CD14-positive monocyte (primary cell): ENCODE data around the gene ITPKB. TPM values are rescaled to one million over a fixed set of nuclear protein-coding genes. Genes with fewer than 3 reads are reported as not detected.

ENCODE experiments used
- DNase-seq, 3 donors: peaks; one replicate each; pipeline ENCODE4 v3.0.0-alpha.2; 2011 to 2022
- H2AFZ ChIP-seq: 2 replicates; pipeline ENCODE4 v1.6.0; 2012; ENCODE audit warnings: mild to moderate bottlenecking, low read depth, low read length, inconsistent platforms; ENCODE audit not compliant: insufficient read depth, poor library complexity, severe bottlenecking
- H3K27ac ChIP-seq, 2 donors: 1 replicate in 1 of 2; 2 replicates in 1 of 2; pipeline ENCODE4 v1.5.1; 2012 to 2013; ENCODE audit warnings: low read length in 2 of 2, control low read depth in 1 of 2, inconsistent platforms in 1 of 2, low read depth in 1 of 2, mild to moderate bottlenecking in 1 of 2
- H3K27me3 ChIP-seq, 2 donors: one replicate each; pipeline versions ENCODE4 v1.6.0 to v1.6.1; 2011 to 2013; ENCODE audit warnings: low read length in 2 of 2; ENCODE audit not compliant: control insufficient read depth in 2 of 2, insufficient read depth in 2 of 2
- H3K36me3 ChIP-seq, 2 donors: replicated peaks in 1 of 2; 1 replicate in 1 of 2; 2 replicates in 1 of 2; pipeline versions ENCODE4 v1.5.1 to v1.6.1; 2012 to 2013; ENCODE audit warnings: low read length in 2 of 2, control low read depth in 1 of 2, inconsistent platforms in 1 of 2, mild to moderate bottlenecking in 1 of 2; ENCODE audit not compliant: insufficient read depth in 2 of 2, control insufficient read depth in 1 of 2
- H3K4me1 ChIP-seq, 2 donors: 1 replicate in 1 of 2; 2 replicates in 1 of 2; pipeline versions ENCODE4 v1.5.1 to v1.6.1; 2012 to 2013; ENCODE audit warnings: low read length in 2 of 2, control low read depth in 1 of 2, inconsistent platforms in 1 of 2, mild to moderate bottlenecking in 1 of 2, moderate library complexity in 1 of 2; ENCODE audit not compliant: insufficient read depth in 2 of 2, control insufficient read depth in 1 of 2
- H3K4me2 ChIP-seq: replicated peaks from 2 replicates; pipeline ENCODE3; 2012; ENCODE audit warnings: low read length, moderate library complexity, mild to moderate bottlenecking; ENCODE audit not compliant: poor library complexity, severe bottlenecking; ENCODE audit errors: extremely low read depth
- H3K4me3 ChIP-seq, 3 experiments: fragments of 200-600 bp in 1 of 3; sonication (generic) in 1 of 3; replicated peaks in 1 of 3; 1 replicate in 2 of 3; 2 replicates in 1 of 3; pipeline ENCODE4 v1.5.1; 2011 to 2013; ENCODE audit warnings: low read length in 3 of 3, mild to moderate bottlenecking in 3 of 3, control low read depth in 2 of 3, low read depth in 2 of 3, inconsistent platforms in 1 of 3, moderate library complexity in 1 of 3
- H3K79me2 ChIP-seq: 2 replicates; pipeline ENCODE4 v1.6.0; 2012; ENCODE audit warnings: mild to moderate bottlenecking, control low read depth, inconsistent platforms, low read length, moderate library complexity; ENCODE audit not compliant: insufficient read depth
- H3K9ac ChIP-seq: 2 replicates; pipeline ENCODE4 v1.6.0; 2017; ENCODE audit warnings: low read length, mild to moderate bottlenecking; ENCODE audit not compliant: insufficient read depth, poor library complexity, severe bottlenecking
- H3K9me3 ChIP-seq, 2 donors: replicated peaks in 1 of 2; 1 replicate in 1 of 2; 2 replicates in 1 of 2; pipeline versions ENCODE4 v1.5.1 to v1.6.1; 2012 to 2013; ENCODE audit warnings: low read length in 2 of 2, control low read depth in 1 of 2; ENCODE audit not compliant: control insufficient read depth in 1 of 2, insufficient read depth in 1 of 2
- H4K20me1 ChIP-seq: 2 replicates; pipeline ENCODE4 v1.6.0; 2012; ENCODE audit warnings: mild to moderate bottlenecking, low read length, control low read depth, moderate library complexity; ENCODE audit not compliant: insufficient read depth
- H3K27ac Mint-ChIP-seq, 7 donors: one replicate each; pipeline ENCODE4 v1.8.0; 2020; ENCODE audit warnings: mild to moderate bottlenecking in 7 of 7, mixed read lengths in 7 of 7, moderate library complexity in 6 of 7, inconsistent platforms in 2 of 7
- H3K27me3 Mint-ChIP-seq, 3 donors: one replicate each; pipeline ENCODE4 v1.8.0; 2021 to 2022; ENCODE audit warnings: low read depth in 3 of 3, mild to moderate bottlenecking in 3 of 3, mixed read lengths in 3 of 3, moderate library complexity in 3 of 3, inconsistent platforms in 1 of 3
- H3K36me3 Mint-ChIP-seq, 2 donors: one replicate each; pipeline ENCODE4 v1.8.0; 2020; ENCODE audit warnings: mixed read lengths in 2 of 2, inconsistent platforms in 1 of 2, mild to moderate bottlenecking in 1 of 2
- H3K4me1 Mint-ChIP-seq: one replicate; pipeline ENCODE4 v1.8.0; 2020; ENCODE audit warnings: mild to moderate bottlenecking, mixed read lengths
- H3K4me3 Mint-ChIP-seq, 2 donors: one replicate each; pipeline ENCODE4 v1.8.0; 2020; ENCODE audit warnings: mild to moderate bottlenecking in 2 of 2, mixed read lengths in 2 of 2, moderate library complexity in 1 of 2
- H3K9me3 Mint-ChIP-seq, 7 donors: one replicate each; pipeline ENCODE4 v1.8.0; 2020 to 2022; ENCODE audit warnings: mixed read lengths in 7 of 7, mild to moderate bottlenecking in 6 of 7, moderate library complexity in 6 of 7, inconsistent platforms in 2 of 7
- WGBS: methylation state at CpG from one replicate; pipeline ENCODE4 v1.1.5; 2013; ENCODE audit warnings: missing lambda C conversion rate; ENCODE audit not compliant: insufficient coverage; 5-methylcytosine and 5-hydroxymethylcytosine counted together
- intact Hi-C, 2 donors: fragments of 100-400 bp; cut with micrococcal nuclease; formaldehyde crosslinking; loops; one replicate each; pipeline versions ENCODE4 v1.15.0 to v1.15.1; 2023
- polyA plus RNA-seq, 3 donors: library from polyadenylated mRNA; depleted of rRNA in 1 of 3; unstranded in 2 of 3; stranded (reverse) in 1 of 3; fragments of 300-500 nt in 2 of 3; fragments of >200 nt in 1 of 3; fragmentation: Illumina TruSeq in 2 of 3; gene quantifications; 1 replicate in 2 of 3; 2 replicates in 1 of 3; pipeline ENCODE4 v1.2.3, GENCODE V29; 2012 to 2021
- TF ChIP-seq, protein P1 (sequence below): fragments of 200-600 bp; IDR thresholded peaks from one replicate; pipeline ENCODE4 v1.8.0; 2022; ENCODE audit warnings: antibody characterized with exemption, mild to moderate bottlenecking

ITPKB gene
- polyA plus RNA-seq, 3 donors: 7.3 to 14.4 (median 10.2) TPM

- H3K27ac Mint-ChIP-seq: peak overlapping the region in 4 of 7 donors; percentile 38 to 77 (median 60)
- Histone ChIP-seq H3K27me3 (no peaks in the 10 kb centered on the region), H3K4me3 (no peak overlapping the region), H3K36me3 (peaks cover 32 to 63% of the 10 kb centered on the region in 2 donors), H3K9ac (no peak overlapping the region), H4K20me1 (no peaks in the 10 kb centered on the region), H3K79me2 (no peaks in the 10 kb centered on the region), H3K4me2 (no peak overlapping the region), H3K4me1 (peaks cover 0 to 9% of the 10 kb centered on the region in 2 donors), H3K9me3 (peaks cover 0 to 3% of the 10 kb centered on the region in 2 donors), H3K27ac (peak overlapping the region in 1 of 2 donors; percentile 36), H2AFZ (no peak overlapping the region)
- WGBS: 90% methylated on average over 2 of the region's 10 CpGs
- DNase-seq: no peak
- peaks cover 45 to 69% of the 10 kb centered on the region in 2 donors for H3K36me3 Mint-ChIP-seq
- intact Hi-C loops: loop anchor here (5.0 to 10.0 kb wide), 4 partner anchors 54 to 302 kb away; partner anchors contain the start of gene ITPKB (in 1 of the 2)
- TF ChIP-seq, protein P1, sequence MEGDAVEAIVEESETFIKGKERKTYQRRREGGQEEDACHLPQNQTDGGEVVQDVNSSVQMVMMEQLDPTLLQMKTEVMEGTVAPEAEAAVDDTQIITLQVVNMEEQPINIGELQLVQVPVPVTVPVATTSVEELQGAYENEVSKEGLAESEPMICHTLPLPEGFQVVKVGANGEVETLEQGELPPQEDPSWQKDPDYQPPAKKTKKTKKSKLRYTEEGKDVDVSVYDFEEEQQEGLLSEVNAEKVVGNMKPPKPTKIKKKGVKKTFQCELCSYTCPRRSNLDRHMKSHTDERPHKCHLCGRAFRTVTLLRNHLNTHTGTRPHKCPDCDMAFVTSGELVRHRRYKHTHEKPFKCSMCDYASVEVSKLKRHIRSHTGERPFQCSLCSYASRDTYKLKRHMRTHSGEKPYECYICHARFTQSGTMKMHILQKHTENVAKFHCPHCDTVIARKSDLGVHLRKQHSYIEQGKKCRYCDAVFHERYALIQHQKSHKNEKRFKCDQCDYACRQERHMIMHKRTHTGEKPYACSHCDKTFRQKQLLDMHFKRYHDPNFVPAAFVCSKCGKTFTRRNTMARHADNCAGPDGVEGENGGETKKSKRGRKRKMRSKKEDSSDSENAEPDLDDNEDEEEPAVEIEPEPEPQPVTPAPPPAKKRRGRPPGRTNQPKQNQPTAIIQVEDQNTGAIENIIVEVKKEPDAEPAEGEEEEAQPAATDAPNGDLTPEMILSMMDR: no peak
- H3K4me3 Mint-ChIP-seq: no peak overlapping the region
- peaks cover 0 to 1% (median 1%) of the 10 kb centered on the region in 3 donors for H3K27me3 Mint-ChIP-seq
- peaks cover 0 to 5% (median 4%) of the 10 kb centered on the region in 7 donors for H3K9me3 Mint-ChIP-seq
- peaks cover 19% of the 10 kb centered on the region for H3K4me1 Mint-ChIP-seq
These were observed 106.1 kb downstream of the ITPKB start for GRCh38 chr1:226632922-226633351.

DNA sequence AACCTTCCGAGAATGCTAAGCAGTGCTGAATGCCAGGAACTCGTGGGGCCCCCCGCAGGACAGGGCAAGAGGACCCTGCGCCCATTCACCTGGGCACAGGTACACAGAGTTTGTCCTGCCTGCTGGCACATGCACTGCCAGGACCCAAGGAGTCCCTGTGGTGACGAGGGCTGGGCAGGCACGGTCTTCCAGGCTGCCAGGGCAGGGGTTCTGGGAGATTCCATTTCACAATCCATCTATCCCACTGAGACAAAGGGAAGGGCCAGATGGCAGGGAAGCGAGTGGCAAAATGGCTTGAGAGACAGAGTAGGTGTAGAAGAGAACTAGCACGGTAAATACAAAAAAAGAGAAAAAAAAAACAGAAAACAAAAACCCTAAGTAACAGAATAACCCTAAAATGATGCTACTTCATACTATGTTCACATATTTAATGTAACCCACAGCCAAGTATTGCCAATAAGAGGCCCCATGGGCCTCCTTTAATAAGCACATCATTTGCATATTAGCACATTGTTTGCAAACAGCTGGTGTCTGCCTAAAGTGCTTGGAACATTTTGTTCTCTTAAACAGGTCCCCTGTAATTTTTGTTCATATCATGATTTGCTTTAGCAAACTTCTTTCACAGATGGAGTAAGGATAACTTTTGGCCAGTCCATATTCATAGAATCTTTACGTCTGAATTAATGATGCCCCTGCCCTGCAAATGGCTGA lies 106.8 kb downstream of the ITPKB start:
- intact Hi-C loops: loop anchor here (5.0 to 10.0 kb wide), 4 partner anchors 55 to 302 kb away; partner anchors contain the start of gene ITPKB (in 1 of the 2)

More for the DNA sequence above, 106.8 kb downstream of the ITPKB start:
- Mint-ChIP-seq H3K4me1 (peaks cover 25% of the 10 kb centered on the region), H3K9me3 (peaks cover 0 to 8% (median 6%) of the 10 kb centered on the region in 7 donors), H3K4me3 (no peak overlapping the region), H3K36me3 (peaks cover 41 to 63% of the 10 kb centered on the region in 2 donors), H3K27ac (peak overlapping the region in 3 of 7 donors; percentile 45 to 77 (median 68)), H3K27me3 (peaks cover 0 to 1% (median 1%) of the 10 kb centered on the region in 3 donors)
- TF ChIP-seq, protein P1: no peak
- Histone ChIP-seq H2AFZ (no peak overlapping the region), H3K9me3 (peaks cover 0 to 3% of the 10 kb centered on the region in 2 donors), H3K27ac (no peak overlapping the region), H3K79me2 (no peaks in the 10 kb centered on the region), H3K4me2 (no peak overlapping the region), H3K27me3 (no peaks in the 10 kb centered on the region), H3K9ac (no peak overlapping the region), H4K20me1 (no peaks in the 10 kb centered on the region), H3K4me3 (no peak overlapping the region), H3K36me3 (peaks cover 25 to 56% of the 10 kb centered on the region in 2 donors), H3K4me1 (peaks cover 0 to 9% of the 10 kb centered on the region in 2 donors)
- 98% methylated on average over 7 of the region's 9 CpGs for WGBS
- DNase-seq: no peak
